Measurements from ENCODE around the gene BSG. TPM values are rescaled to one million over a fixed set of nuclear protein-coding genes. Genes with fewer than 3 reads are reported as not detected.

BSG gene
- total and polyA plus RNA-seq, 9 of the 15 experiments (the other 6 are each of a cell fraction or from before 2014, with no cell fraction given) = 4.6 to 495 (median 187) TPM

DNA sequence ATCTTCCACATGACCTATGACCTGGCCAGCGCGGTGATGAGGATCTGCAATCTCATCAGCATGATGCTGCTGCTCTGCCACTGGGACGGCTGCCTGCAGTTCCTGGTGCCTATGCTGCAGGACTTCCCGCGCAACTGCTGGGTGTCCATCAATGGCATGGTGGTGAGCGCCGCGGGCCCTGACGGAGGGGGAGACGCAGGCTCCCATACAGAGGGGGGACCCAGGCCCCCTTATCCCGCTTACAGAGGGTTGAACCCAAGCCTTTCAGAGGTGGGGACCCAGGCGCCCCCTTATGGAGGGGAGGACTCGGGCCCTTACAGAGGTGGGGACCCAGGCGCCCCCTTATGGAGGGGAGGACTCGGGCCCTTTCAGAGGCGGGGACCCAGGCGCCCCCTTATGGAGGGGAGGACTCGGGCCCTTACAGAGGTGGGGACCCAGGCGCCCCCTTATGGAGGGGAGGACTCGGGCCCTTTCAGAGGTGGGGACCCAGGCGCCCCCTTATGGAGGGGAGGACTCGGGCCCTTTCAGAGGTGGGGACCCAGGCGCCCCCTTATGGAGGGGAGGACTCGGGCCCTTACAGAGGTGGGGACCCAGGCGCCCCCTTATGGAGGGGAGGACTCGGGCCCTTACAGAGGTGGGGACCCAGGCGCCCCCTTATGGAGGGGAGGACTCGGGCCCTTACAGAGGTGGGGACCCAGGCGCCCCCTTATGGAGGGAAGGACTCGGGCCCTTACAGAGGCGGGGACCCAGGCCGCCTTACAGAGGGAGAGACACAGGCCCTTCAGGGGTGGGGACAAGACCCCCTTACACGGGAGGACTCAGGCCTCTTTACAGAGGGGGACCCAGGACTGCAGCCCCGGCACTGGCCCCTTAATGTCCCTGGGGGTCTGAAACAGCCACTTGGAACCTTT is 32.9 kb downstream of the BSG start (continued):
- peak; percentile 78; the same call in 1 of the 2 replicates for TF ChIP-seq NR2C2 (CRISPR knock-in tag; IDR thresholded peaks at IDR 0.05)
- peak; percentile 95 for TF ChIP-seq NR2C2 (tag; IDR thresholded peaks at IDR 0.05)
- TF ChIP-seq CBX1 (IDR thresholded peaks at IDR 0.05; ENCODE audit: low read depth) = peak; percentile 97
- peak; percentile 76 for TF ChIP-seq RBM22 (IDR thresholded peaks at IDR 0.05; ENCODE audit: low read depth, low read length, poor library complexity, severe bottlenecking)
- TF ChIP-seq RCOR1 (IDR thresholded peaks at IDR 0.05; ENCODE audit: borderline replicate concordance in 1 of 2, low read depth in 2 of 2, low read length in 2 of 2) = peak in 1 of 2 experiments; percentile 45; a peak in 1 of 4 replicates
- TF ChIP-seq GATAD2A (IDR thresholded peaks at IDR 0.05) = 0 out of 2 replicates have a peak, but pooled peaks have one; percentile 41
- TF ChIP-seq AFF4 (CRISPR knock-in tag; IDR thresholded peaks at IDR 0.05) = 0 out of 2 replicates have a peak, but pooled peaks have one; percentile 45
- TF ChIP-seq RNF2 (IDR thresholded peaks at IDR 0.05) = peak; percentile 79
- TF ChIP-seq DMBX1 (CRISPR knock-in tag; IDR thresholded peaks at IDR 0.05; ENCODE audit: borderline replicate concordance) = 0 out of 2 replicates have a peak, but pooled peaks have one; percentile 20
- 0 out of 2 replicates have a peak, but pooled peaks have one; percentile 46 for TF ChIP-seq BRD4 (IDR thresholded peaks at IDR 0.05)
- peak; percentile 63 for TF ChIP-seq TAF1 (IDR thresholded peaks at IDR 0.05; ENCODE audit: control insufficient read depth, extremely low read depth, insufficient read depth, low read length, severe bottlenecking)
- TF ChIP-seq ZNF584 (CRISPR knock-in tag; IDR thresholded peaks at IDR 0.05; ENCODE audit: low read depth) = peak; percentile 62; the same call in 1 of the 2 replicates
- peak; percentile 31 for TF ChIP-seq E2F8 (IDR thresholded peaks at IDR 0.05; ENCODE audit: low read depth, partially characterized antibody)
- TF ChIP-seq SIX5 (IDR thresholded peaks at IDR 0.05; ENCODE audit: borderline replicate concordance in 1 of 2, insufficient read depth in 1 of 2, low read depth in 1 of 2, low read length in 2 of 2) = peak; percentile 53 to 66; a peak in 3 of 4 replicates
- TF ChIP-seq ZNF316 (IDR thresholded peaks at IDR 0.05) = peak; percentile 52; the same call in 1 of the 2 replicates
- TF ChIP-seq FIP1L1 (IDR thresholded peaks at IDR 0.05; ENCODE audit: low read depth, low read length, poor library complexity, severe bottlenecking) = peak; percentile 90
- 0 out of 2 replicates have a peak, but pooled peaks have one; percentile 22 for TF ChIP-seq E2F3 (CRISPR knock-in tag; IDR thresholded peaks at IDR 0.05)
